H1 (cell line): ENCODE data around the gene WDR53. TPM values are rescaled to one million over a fixed set of nuclear protein-coding genes. Genes with fewer than 3 reads are reported as not detected.

ENCODE experiments used
- CTCF ChIA-PET: fragments of 300-600 bp; sonication (Branson Sonifier 250); formaldehyde crosslinking; loops from one replicate; lab custom pipeline; 2021; ENCODE audit not compliant: partially characterized antibody; lab: Charles Lee
- POLR2A ChIA-PET: fragments of 300-600 bp; sonication (Branson Sonifier 250); formaldehyde crosslinking; loops from one replicate; lab custom pipeline; 2021; ENCODE audit warnings: inconsistent platforms; ENCODE audit not compliant: partially characterized antibody; lab: Charles Lee
- DNase-seq, 2 experiments: peaks; one replicate each; pipeline versions ENCODE4 v3.0.0 to v3.0.0-alpha.2; 2010 to 2022; ENCODE audit warnings: low spot score in 2 of 2, low read depth in 1 of 2, mixed read lengths in 1 of 2
- FAIRE-seq: peaks from 2 replicates; lab custom pipeline; 2011; peaks lifted over from hg19 to GRCh38; lab: Jason Lieb, UNC
- H2AFZ ChIP-seq: 2 replicates; pipeline ENCODE4 v1.8.1; 2012; ENCODE audit warnings: low read length, inconsistent platforms
- H2AK5ac ChIP-seq: 2 replicates; pipeline ENCODE4 v1.6.1; 2013; ENCODE audit warnings: low read depth, low read length
- H2BK120ac ChIP-seq: replicated peaks from 2 replicates; pipeline ENCODE3; 2013; ENCODE audit warnings: low read depth, low read length, inconsistent platforms
- H2BK12ac ChIP-seq: 2 replicates; pipeline ENCODE4 v1.6.1; 2013; ENCODE audit warnings: low read depth, low read length
- H2BK15ac ChIP-seq: 2 replicates; pipeline ENCODE4 v1.6.1; 2013; ENCODE audit warnings: low read length
- H2BK20ac ChIP-seq: 2 replicates; pipeline ENCODE4 v1.6.1; 2013; ENCODE audit warnings: low read length
- H2BK5ac ChIP-seq: 2 replicates; pipeline ENCODE4 v1.6.1; 2013; ENCODE audit warnings: low read depth, low read length
- H3K14ac ChIP-seq: 2 replicates; pipeline ENCODE4 v1.6.1; 2013; ENCODE audit warnings: inconsistent platforms; ENCODE audit not compliant: insufficient read length
- H3K18ac ChIP-seq: 2 replicates; pipeline ENCODE4 v1.6.1; 2013; ENCODE audit warnings: low read length; ENCODE audit errors: extremely low read depth
- H3K23ac ChIP-seq: 2 replicates; pipeline ENCODE4 v1.6.1; 2013; ENCODE audit warnings: inconsistent platforms; ENCODE audit not compliant: insufficient read length
- H3K23me2 ChIP-seq: 2 replicates; pipeline ENCODE4 v1.6.1; 2013; ENCODE audit warnings: low read depth, low read length
- H3K27ac ChIP-seq: 2 replicates; pipeline ENCODE4 v1.6.1; 2011; ENCODE audit warnings: low read depth, low read length, inconsistent platforms
- H3K27me3 ChIP-seq, 4 experiments: replicated peaks in 1 of 4; 1 replicate in 1 of 4; 2 replicates in 3 of 4; pipeline versions ENCODE4 v1.6.1 to v1.8.1; 2011 to 2013; ENCODE audit warnings: low read length in 3 of 4, mild to moderate bottlenecking in 3 of 4, inconsistent platforms in 2 of 4, mixed read lengths in 2 of 4, moderate library complexity in 1 of 4; ENCODE audit not compliant: control insufficient read depth in 3 of 4, insufficient read depth in 3 of 4; ENCODE audit errors: extremely low read depth in 1 of 4
- H3K36me3 ChIP-seq, 4 experiments: 2 replicates each; pipeline versions ENCODE4 v1.6.1 to v1.8.1; 2011 to 2013; ENCODE audit warnings: mild to moderate bottlenecking in 4 of 4, low read length in 3 of 4, moderate library complexity in 2 of 4, control low read depth in 1 of 4, inconsistent platforms in 1 of 4; ENCODE audit not compliant: insufficient read depth in 4 of 4, control insufficient read depth in 2 of 4
- H3K4ac ChIP-seq: replicated peaks from 2 replicates; pipeline ENCODE3; 2013; ENCODE audit warnings: low read length, low read depth, mixed read lengths, inconsistent platforms; ENCODE audit not compliant: insufficient read length
- H3K4me1 ChIP-seq, 4 experiments: replicated peaks in 1 of 4; 1 replicate in 1 of 4; 2 replicates in 3 of 4; pipeline versions ENCODE4 v1.6.1 to v1.8.1; 2011 to 2013; ENCODE audit warnings: low read length in 3 of 4, inconsistent platforms in 2 of 4, mixed read lengths in 1 of 4; ENCODE audit not compliant: insufficient read depth in 4 of 4, control insufficient read depth in 3 of 4
- H3K4me2 ChIP-seq, 2 experiments: 2 replicates each; pipeline versions ENCODE4 v1.6.1 to v1.8.1; 2011 to 2013; ENCODE audit warnings: low read depth in 2 of 2, low read length in 2 of 2, control low read depth in 1 of 2, inconsistent platforms in 1 of 2, mild to moderate bottlenecking in 1 of 2; ENCODE audit not compliant: insufficient read depth in 1 of 2
- H3K4me3 ChIP-seq, 4 experiments: fragments of 200-600, 300-600 bp in 1 of 4; sonication (generic), shearing (Covaris generic), sonication (Bioruptor Twin) in 1 of 4; 2 replicates each; pipeline versions ENCODE4 v1.5.1 to v1.8.1; 2011 to 2016; ENCODE audit warnings: low read length in 4 of 4, low read depth in 3 of 4, control low read depth in 2 of 4, inconsistent platforms in 2 of 4, mild to moderate bottlenecking in 2 of 4, mixed read lengths in 1 of 4, moderate library complexity in 1 of 4; ENCODE audit not compliant: insufficient read depth in 2 of 4; ENCODE audit errors: extremely low read depth in 1 of 4
- H3K56ac ChIP-seq: replicated peaks from 2 replicates; pipeline ENCODE3; 2013; ENCODE audit warnings: low read depth, mild to moderate bottlenecking, mixed read lengths, low read length, inconsistent platforms; ENCODE audit not compliant: insufficient read length
- H3K79me1 ChIP-seq: 2 replicates; pipeline ENCODE4 v1.6.1; 2013; ENCODE audit warnings: low read depth, low read length, control low read depth
- H3K79me2 ChIP-seq, 2 experiments: 2 replicates each; pipeline versions ENCODE4 v1.6.1 to v1.8.1; 2012 to 2013; ENCODE audit warnings: low read length in 2 of 2, mild to moderate bottlenecking in 2 of 2, inconsistent platforms in 1 of 2; ENCODE audit not compliant: insufficient read depth in 2 of 2, control insufficient read depth in 1 of 2
- H3K9ac ChIP-seq, 4 experiments: replicated peaks in 1 of 4; 1 replicate in 1 of 4; 2 replicates in 3 of 4; pipeline versions ENCODE4 v1.6.1 to v1.8.1; 2011 to 2013; ENCODE audit warnings: low read depth in 3 of 4, low read length in 3 of 4, control low read depth in 2 of 4, mild to moderate bottlenecking in 2 of 4, moderate library complexity in 2 of 4, inconsistent platforms in 1 of 4; ENCODE audit errors: extremely low read depth in 1 of 4
- H3K9me3 ChIP-seq, 2 experiments: 2 replicates each; pipeline versions ENCODE4 v1.6.1 to v1.8.1; 2012 to 2013; ENCODE audit warnings: mild to moderate bottlenecking in 2 of 2, moderate library complexity in 2 of 2, control low read depth in 1 of 2, inconsistent platforms in 1 of 2, low read depth in 1 of 2, low read length in 1 of 2, mixed read lengths in 1 of 2; ENCODE audit not compliant: insufficient read depth in 2 of 2
- H4K20me1 ChIP-seq, 2 experiments: replicated peaks in 1 of 2; 2 replicates each; pipeline versions ENCODE3 to v1.8.1; 2011 to 2013; ENCODE audit warnings: inconsistent platforms in 2 of 2, low read length in 2 of 2, mild to moderate bottlenecking in 1 of 2; ENCODE audit not compliant: insufficient read depth in 2 of 2, control insufficient read depth in 1 of 2
- H4K5ac ChIP-seq: 2 replicates; pipeline ENCODE4 v1.6.1; 2013; ENCODE audit warnings: low read length, low read depth, mixed read lengths, inconsistent platforms; ENCODE audit not compliant: insufficient read length
- H4K8ac ChIP-seq: 2 replicates; pipeline ENCODE4 v1.8.0; 2013; ENCODE audit warnings: mild to moderate bottlenecking, moderate library complexity, low read length, inconsistent platforms; ENCODE audit not compliant: insufficient read depth; ENCODE audit errors: extremely low read depth
- H4K91ac ChIP-seq: replicated peaks from 2 replicates; pipeline ENCODE3; 2013; ENCODE audit warnings: low read length, mixed read lengths, inconsistent platforms; ENCODE audit not compliant: insufficient read length
- KDM1A ChIP-seq: fragments of 200-600, 300-600 bp; sonication (generic); IDR thresholded peaks from 2 replicates; pipeline ENCODE4 v1.7.1; 2016; ENCODE audit warnings: mild to moderate bottlenecking, low read length, borderline replicate concordance
- TCF12 ChIP-seq: IDR thresholded peaks from 2 replicates; pipeline ENCODE4 v1.6.1; 2011; ENCODE audit warnings: low read depth, mild to moderate bottlenecking, low read length
- WGBS, 2 experiments: shearing (Covaris generic) in 1 of 2; methylation state at CpG; one replicate each; pipeline versions ENCODE4 v1.1.6 to v1.1.7; 2013 to 2015; ENCODE audit warnings: low lambda C conversion rate in 2 of 2, mixed read lengths in 2 of 2, inconsistent platforms in 1 of 2, low coverage in 1 of 2, missing lambda C conversion rate in 1 of 2; ENCODE audit not compliant: insufficient replicate concordance in 2 of 2, insufficient coverage in 1 of 2, insufficient read length in 1 of 2; ENCODE audit errors: extremely low coverage in 1 of 2, missing lambda C conversion rate in 1 of 2; 5-methylcytosine and 5-hydroxymethylcytosine counted together
- polyA plus RNA-seq, 7 experiments: library from polyadenylated mRNA; depleted of rRNA in 3 of 7; stranded (reverse) in 5 of 7; unstranded in 2 of 7; fragments of >200 nt in 5 of 7; fragments of 200-250 nt in 2 of 7; gene quantifications; 1 replicate in 5 of 7; 2 replicates in 1 of 7; 4 replicates in 1 of 7; pipeline versions ENCODE4 v1.2.1 to v1.2.3, GENCODE V29; 2011 to 2013; ENCODE audit warnings: missing spikeins in 2 of 7, mixed read lengths in 2 of 7
- total RNA-seq: library from RNA; stranded (reverse); fragmentation: NEBNext Ultra II Directional; extraction: Animal tissue kit (Norgen Biotek cat#: 25700); gene quantifications from 2 replicates; pipeline ENCODE4 v1.2.1, GENCODE V29; 2021

Gene WDR53
- total and polyA plus RNA-seq, 2 of the 8 experiments (the other 6 are each of a cell fraction or from before 2014, with no cell fraction given): 7.4 to 18.8 TPM

GRCh38 chr3:196611761-196612483, 43.6 kb upstream of the WDR53 start:
- Histone ChIP-seq H3K4me3 (no peak overlapping the region), H3K36me3 (no peaks in the 10 kb centered on the region), H2BK120ac (no peak overlapping the region), H3K27ac (no peak overlapping the region), H2AFZ (peak overlapping the region; percentile 27), H4K5ac (no peak overlapping the region), H2BK12ac (0 out of 2 replicates have a peak overlapping the region, but pooled peaks have one; percentile 19), H3K14ac (no peak overlapping the region), H3K23ac (no peak overlapping the region), H3K4me1 (peaks cover 0 to 3% (median 0%) of the 10 kb centered on the region in 4 experiments; a peak in 2 of 7 replicates), H3K27me3 (no peaks in the 10 kb centered on the region), H3K9me3 (no peaks in the 10 kb centered on the region), H3K56ac (no peak overlapping the region), H4K91ac (peak overlapping the region; percentile 47), H3K4me2 (no peak overlapping the region), H3K9ac (no peak overlapping the region), H4K8ac (no peak overlapping the region), H2AK5ac (no peak overlapping the region), H3K79me1 (no peaks in the 10 kb centered on the region), H4K20me1 (no peaks in the 10 kb centered on the region), H2BK15ac (no peak overlapping the region), H2BK5ac (peak overlapping the region; percentile 36; the same call in 1 of the 2 replicates), H3K18ac (no peak overlapping the region), H2BK20ac (peak overlapping the region; percentile 35; the same call in 1 of the 2 replicates), H3K4ac (no peak overlapping the region), H3K79me2 (no peaks in the 10 kb centered on the region), H3K23me2 (no peaks in the 10 kb centered on the region)
- no peak for DNase-seq
- CTCF ChIA-PET: interaction anchor here (0.9 to 11.1 kb wide), 6 partner anchors 10 to 133 kb away, joined by 3 to 143 read pairs (median 3); no protein-coding TSS in a partner anchor
- FAIRE-seq: no peak
- POLR2A ChIA-PET: interaction anchor here (1.0 kb wide), 1 partner anchor 33 kb away, joined by 3 read pairs; no protein-coding TSS in a partner anchor
- 89% methylated on average over 10 of the region's 10 CpGs; no CpG with 5 or more reads in 1 of the 2 experiments for WGBS, 2 experiments
- TF ChIP-seq KDM1A: no peak
- no peak for TF ChIP-seq TCF12
